KMS-11 (cell line): Measurements from ENCODE around the gene GJC1.
"Not testable (repeated sequence)": the region's sequence is repeated elsewhere in the genome, so short reads cannot be mapped to it uniquely, and the experiment has no call there.

Experiments
- H2AFZ ChIP-seq: fragments of 200-600 bp; sonication (generic); 2 replicates; pipeline ENCODE4 v1.6.1; 2016; ENCODE audit warnings: antibody characterized with exemption, mixed run types, low read depth
- H3K27ac ChIP-seq: fragments of 200-600 bp; sonication (generic); 2 replicates; pipeline ENCODE4 v1.6.1; 2016; ENCODE audit warnings: mild to moderate bottlenecking, mixed run types
- H3K27me3 ChIP-seq: fragments of 200-600 bp; sonication (generic); 2 replicates; pipeline ENCODE4 v1.6.1; 2017; ENCODE audit warnings: mild to moderate bottlenecking, low read depth, mixed run types, moderate library complexity; ENCODE audit not compliant: insufficient read depth
- H3K36me3 ChIP-seq: fragments of 200-600 bp; sonication (generic); 2 replicates; pipeline ENCODE4 v1.6.1; 2017; ENCODE audit warnings: mild to moderate bottlenecking, mixed run types; ENCODE audit not compliant: insufficient read depth
- H3K4me1 ChIP-seq: fragments of 200-600 bp; sonication (generic); 2 replicates; pipeline ENCODE4 v1.6.1; 2016; ENCODE audit warnings: mild to moderate bottlenecking, low read depth, mixed run types; ENCODE audit not compliant: poor library complexity, severe bottlenecking
- H3K4me2 ChIP-seq: fragments of 200-600 bp; sonication (generic); 2 replicates; pipeline ENCODE4 v1.7.0; 2016; ENCODE audit warnings: mild to moderate bottlenecking, mixed run types
- H3K4me3 ChIP-seq: fragments of 200-600 bp; sonication (generic); IDR thresholded peaks from 2 replicates; pipeline ENCODE4 v1.6.1; 2017; ENCODE audit warnings: low read depth, low read length, mixed read lengths; ENCODE audit not compliant: insufficient read depth
- H3K79me2 ChIP-seq: fragments of 200-600 bp; sonication (generic); 2 replicates; pipeline ENCODE4 v1.6.1; 2016; ENCODE audit warnings: low read depth, mixed run types; ENCODE audit not compliant: insufficient read depth
- H3K9ac ChIP-seq: fragments of 200-600 bp; sonication (generic); 2 replicates; pipeline ENCODE4 v1.6.1; 2016; ENCODE audit warnings: mild to moderate bottlenecking, mixed run types
- H4K20me1 ChIP-seq: fragments of 200-600 bp; sonication (generic); 2 replicates; pipeline ENCODE4 v1.6.1; 2016; ENCODE audit warnings: mild to moderate bottlenecking, mixed run types; ENCODE audit not compliant: insufficient read depth
- TF ChIP-seq, protein P1 (sequence below): fragments of 200-600 bp; sonication (generic); conservative IDR thresholded peaks from 2 replicates; pipeline ENCODE4 v1.6.1; 2017; ENCODE audit warnings: low read depth, mild to moderate bottlenecking, antibody characterized with exemption, low read length, moderate library complexity, mixed read lengths

The GJC1 gene

GRCh38 chr17:44820631-44821212 is 9.4 kb downstream of the GJC1 start:
- no peak overlapping the region for H3K4me2 ChIP-seq
- no peak overlapping the region for H3K27ac ChIP-seq
- no peak overlapping the region for H2AFZ ChIP-seq
- H3K4me3 ChIP-seq = no peak overlapping the region
- no peak overlapping the region for H3K9ac ChIP-seq
- H3K4me1 ChIP-seq = no peaks in the 10 kb centered on the region
- H4K20me1 ChIP-seq = no peaks in the 10 kb centered on the region
- H3K27me3 ChIP-seq = no peaks in the 10 kb centered on the region
- H3K36me3 ChIP-seq = no peaks in the 10 kb centered on the region
- H3K79me2 ChIP-seq = no peaks in the 10 kb centered on the region
- TF ChIP-seq, protein P1, sequence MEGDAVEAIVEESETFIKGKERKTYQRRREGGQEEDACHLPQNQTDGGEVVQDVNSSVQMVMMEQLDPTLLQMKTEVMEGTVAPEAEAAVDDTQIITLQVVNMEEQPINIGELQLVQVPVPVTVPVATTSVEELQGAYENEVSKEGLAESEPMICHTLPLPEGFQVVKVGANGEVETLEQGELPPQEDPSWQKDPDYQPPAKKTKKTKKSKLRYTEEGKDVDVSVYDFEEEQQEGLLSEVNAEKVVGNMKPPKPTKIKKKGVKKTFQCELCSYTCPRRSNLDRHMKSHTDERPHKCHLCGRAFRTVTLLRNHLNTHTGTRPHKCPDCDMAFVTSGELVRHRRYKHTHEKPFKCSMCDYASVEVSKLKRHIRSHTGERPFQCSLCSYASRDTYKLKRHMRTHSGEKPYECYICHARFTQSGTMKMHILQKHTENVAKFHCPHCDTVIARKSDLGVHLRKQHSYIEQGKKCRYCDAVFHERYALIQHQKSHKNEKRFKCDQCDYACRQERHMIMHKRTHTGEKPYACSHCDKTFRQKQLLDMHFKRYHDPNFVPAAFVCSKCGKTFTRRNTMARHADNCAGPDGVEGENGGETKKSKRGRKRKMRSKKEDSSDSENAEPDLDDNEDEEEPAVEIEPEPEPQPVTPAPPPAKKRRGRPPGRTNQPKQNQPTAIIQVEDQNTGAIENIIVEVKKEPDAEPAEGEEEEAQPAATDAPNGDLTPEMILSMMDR = no peak

DNA sequence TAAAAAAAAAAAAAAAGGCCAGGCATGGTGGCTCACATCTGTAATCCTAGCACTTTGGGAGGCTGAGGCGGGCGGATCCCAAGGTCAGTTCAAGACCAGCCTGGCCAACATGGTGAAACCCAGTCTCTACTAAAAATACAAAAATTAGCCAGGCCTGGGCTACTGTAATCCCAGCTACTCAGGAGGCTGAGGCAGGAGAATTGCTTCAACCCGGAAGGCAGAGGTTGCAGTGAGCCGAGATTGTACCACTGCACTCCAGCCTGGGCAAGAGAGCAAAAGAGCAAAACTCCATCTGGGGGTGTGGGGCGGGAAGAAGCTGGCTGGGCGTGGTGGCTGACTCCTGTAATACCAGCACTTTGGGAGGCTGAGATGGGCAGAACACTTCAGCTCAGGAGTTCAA is 11.6 kb downstream of the GJC1 start:
- not testable (repeated sequence) for H2AFZ ChIP-seq, H3K9ac ChIP-seq, H3K36me3 ChIP-seq, H3K4me1 ChIP-seq, H4K20me1 ChIP-seq, H3K27ac ChIP-seq, H3K4me2 ChIP-seq, H3K4me3 ChIP-seq, H3K79me2 ChIP-seq, H3K27me3 ChIP-seq

DNA sequence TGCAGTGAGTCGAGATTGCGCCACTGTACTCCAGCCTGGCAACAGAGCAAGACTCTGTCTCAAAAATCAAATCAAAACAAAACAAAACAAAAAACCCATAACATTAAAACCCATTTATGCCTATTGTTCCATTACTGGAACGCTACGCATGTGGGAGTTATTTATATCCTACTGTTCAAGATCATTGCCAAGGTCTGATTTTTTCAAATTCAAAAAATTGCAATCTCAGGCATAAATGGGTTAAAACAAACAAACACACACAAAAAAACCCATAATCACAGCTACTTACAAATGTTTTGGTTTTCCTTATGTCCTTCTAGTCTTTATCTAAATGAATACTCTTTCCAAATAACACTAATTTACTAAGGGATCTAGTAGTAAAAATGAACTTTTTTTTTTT is 17.8 kb downstream of the GJC1 start:
- no peak overlapping the region for H2AFZ ChIP-seq
- no peaks in the 10 kb centered on the region for H3K79me2 ChIP-seq
- no peak overlapping the region for H3K4me3 ChIP-seq

GRCh38 chr17:44808656-44809388 is 21.3 kb downstream of the GJC1 start:
- not testable (repeated sequence) for H3K4me3 ChIP-seq, H3K27ac ChIP-seq, H3K9ac ChIP-seq, H3K79me2 ChIP-seq, H3K27me3 ChIP-seq, H4K20me1 ChIP-seq, H3K4me2 ChIP-seq, H3K36me3 ChIP-seq, H3K4me1 ChIP-seq, H2AFZ ChIP-seq

More for the DNA sequence above, 17.8 kb downstream of the GJC1 start:
- H3K27ac ChIP-seq = no peak overlapping the region
- H3K36me3 ChIP-seq = no peaks in the 10 kb centered on the region
- no peak overlapping the region for H3K9ac ChIP-seq
- H3K4me2 ChIP-seq = no peak overlapping the region
- H3K27me3 ChIP-seq = no peaks in the 10 kb centered on the region
- TF ChIP-seq, protein P1 = no peak
- no peaks in the 10 kb centered on the region for H4K20me1 ChIP-seq
- no peaks in the 10 kb centered on the region for H3K4me1 ChIP-seq

- Histone ChIP-seq H3K4me1 (no peaks in the 10 kb centered on the region), H3K4me2 (no peak overlapping the region), H3K79me2 (no peaks in the 10 kb centered on the region), H3K27me3 (no peaks in the 10 kb centered on the region), H2AFZ (no peak overlapping the region), H3K4me3 (no peak overlapping the region), H3K9ac (no peak overlapping the region), H3K36me3 (no peaks in the 10 kb centered on the region), H4K20me1 (no peaks in the 10 kb centered on the region), H3K27ac (no peak overlapping the region)
- TF ChIP-seq, protein P1 = no peak
Measured at GRCh38 chr17:44808156-44808555, 21.9 kb downstream of the GJC1 start.
